ENCODE data around the gene PWP1. TPM values are rescaled to one million over a fixed set of nuclear protein-coding genes. Genes with fewer than 3 reads are reported as not detected.

Gene PWP1
- total RNA-seq, 1 experiment from 2014 or later, result 50.2 TPM

- H3K27ac ChIP-seq, result no peak overlapping the region
- no peak overlapping the region for H3K4me3 ChIP-seq
- no peaks in the 10 kb centered on the region for H3K9me3 ChIP-seq (replicated peaks)
- no peak for DNase-seq
- no peaks in the 10 kb centered on the region for H3K36me3 ChIP-seq
- H3K4me1 ChIP-seq, result peaks cover 17% of the 10 kb centered on the region
- H3K27me3 ChIP-seq, result peaks cover 2% of the 10 kb centered on the region; the same call in 1 of the 2 replicates
These were observed 28.0 kb upstream of the PWP1 start for GRCh38 chr12:107657621-107658020.

DNA sequence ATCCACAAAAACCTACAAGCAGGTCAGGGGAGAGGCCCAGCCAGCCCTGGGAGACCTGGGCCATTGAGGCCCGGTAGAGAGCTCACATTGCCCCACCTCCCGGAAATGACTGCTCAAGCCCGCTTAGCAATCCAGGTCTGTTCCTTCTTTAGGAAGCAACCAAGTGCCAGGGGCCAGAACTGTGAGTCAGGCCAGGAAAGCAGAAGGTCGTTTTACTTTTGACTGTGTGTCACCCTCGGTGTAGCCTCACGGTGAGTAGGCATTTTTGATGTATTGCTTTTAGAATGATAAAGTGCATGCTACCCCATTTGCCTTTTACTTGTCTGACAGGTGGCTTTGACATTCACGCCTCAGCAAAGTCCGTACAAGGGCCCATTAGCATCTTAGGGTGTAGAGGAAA lies 25.4 kb upstream of the PWP1 start:
- H3K4me1 ChIP-seq, result peaks cover 7% of the 10 kb centered on the region

DNA sequence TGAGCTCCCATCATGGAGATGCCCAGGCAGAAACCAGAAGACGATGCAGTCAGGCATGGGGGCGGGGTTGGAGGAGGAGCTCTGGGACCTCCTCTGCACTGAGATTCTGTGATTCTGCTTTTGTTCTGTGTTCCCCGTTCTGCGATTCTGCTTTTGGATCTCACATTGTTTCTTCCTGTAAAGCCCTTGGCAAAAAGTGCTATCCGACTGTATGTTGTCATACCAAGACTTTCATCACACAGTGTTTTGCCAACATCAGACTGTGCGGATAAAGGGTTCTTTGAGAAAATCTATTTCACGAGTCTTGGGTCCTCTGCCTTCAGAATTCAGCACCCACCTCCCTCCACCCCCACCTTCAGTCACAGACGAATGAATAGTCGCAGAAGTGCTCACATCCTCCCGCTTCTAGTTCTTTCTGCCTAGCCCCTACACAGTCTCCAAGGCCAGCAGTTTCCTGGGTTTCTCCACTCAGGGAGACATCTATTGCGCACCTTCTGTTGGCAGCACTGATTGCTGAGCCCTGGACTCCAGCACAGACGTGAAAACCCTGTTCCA lies 24.7 kb upstream of the PWP1 start:
- Histone ChIP-seq H3K4me1 (peaks cover 5% of the 10 kb centered on the region), H3K27me3 (peaks cover 5% of the 10 kb centered on the region; the same call in 1 of the 2 replicates), H3K27ac (no peak overlapping the region), H3K4me3 (no peak overlapping the region), H3K9me3 (replicated peaks) (no peaks in the 10 kb centered on the region), H3K36me3 (no peaks in the 10 kb centered on the region)
- DNase-seq, result no peak

More for the DNA sequence above, 25.4 kb upstream of the PWP1 start:
- Histone ChIP-seq H3K4me3 (no peak overlapping the region), H3K27ac (no peak overlapping the region), H3K9me3 (replicated peaks) (no peaks in the 10 kb centered on the region), H3K27me3 (peaks cover 5% of the 10 kb centered on the region; the same call in 1 of the 2 replicates), H3K36me3 (no peaks in the 10 kb centered on the region)
- DNase-seq, result no peak

DNA sequence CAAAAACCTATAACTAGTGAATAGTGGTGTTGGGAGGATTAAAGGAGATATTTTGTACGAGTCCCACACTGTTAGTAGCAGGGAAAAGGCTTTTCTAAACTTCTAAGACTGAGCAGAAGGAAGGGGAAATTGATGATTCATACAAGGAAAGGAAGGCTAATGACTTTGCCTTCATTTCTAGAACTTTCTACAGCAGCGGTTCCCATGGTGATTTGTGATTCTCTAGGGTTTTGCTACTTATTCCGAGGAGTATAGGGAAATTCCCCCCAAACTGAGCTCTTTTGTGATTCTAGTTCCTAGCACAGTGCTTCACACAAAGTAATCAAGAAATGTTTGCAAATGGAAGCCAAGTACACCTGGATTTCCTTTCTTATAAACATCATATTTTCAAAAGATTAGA lies 23.8 kb upstream of the PWP1 start:
- Histone ChIP-seq H3K27ac (no peak overlapping the region), H3K36me3 (no peaks in the 10 kb centered on the region), H3K9me3 (replicated peaks) (no peaks in the 10 kb centered on the region), H3K4me1 (no peaks in the 10 kb centered on the region), H3K27me3 (peaks cover 5% of the 10 kb centered on the region; the same call in 1 of the 2 replicates), H3K4me3 (no peak overlapping the region)
- no peak for DNase-seq

GRCh38 chr12:107662484-107662883 lies 23.1 kb upstream of the PWP1 start:
- Histone ChIP-seq H3K9me3 (replicated peaks) (no peaks in the 10 kb centered on the region), H3K27ac (no peak overlapping the region)
- DNase-seq, result no peak

GRCh38 chr12:107663277-107663676 lies 22.3 kb upstream of the PWP1 start:
- H3K27ac ChIP-seq, result no peak overlapping the region
- no peaks in the 10 kb centered on the region for H3K9me3 ChIP-seq (replicated peaks)
- H3K4me1 ChIP-seq, result no peaks in the 10 kb centered on the region
- H3K4me3 ChIP-seq, result no peak overlapping the region
- DNase-seq, result no peak
- peaks cover 5% of the 10 kb centered on the region; the same call in 1 of the 2 replicates for H3K27me3 ChIP-seq
- H3K36me3 ChIP-seq, result no peaks in the 10 kb centered on the region

More at GRCh38 chr12:107662484-107662883, 23.1 kb upstream of the PWP1 start:
- no peak overlapping the region for H3K4me3 ChIP-seq
- H3K4me1 ChIP-seq, result no peaks in the 10 kb centered on the region
- peaks cover 5% of the 10 kb centered on the region; the same call in 1 of the 2 replicates for H3K27me3 ChIP-seq
- no peaks in the 10 kb centered on the region for H3K36me3 ChIP-seq

GRCh38 chr12:107666009-107666408 lies 19.6 kb upstream of the PWP1 start:
- H3K27ac ChIP-seq, result no peak overlapping the region
- H3K27me3 ChIP-seq, result 0 out of 2 replicates have a peak, but pooled peaks cover 13% of the 10 kb centered on the region
- H3K9me3 ChIP-seq (replicated peaks), result no peaks in the 10 kb centered on the region
- DNase-seq, result no peak
- H3K4me3 ChIP-seq, result no peak overlapping the region
- no peaks in the 10 kb centered on the region for H3K4me1 ChIP-seq
- H3K36me3 ChIP-seq, result no peaks in the 10 kb centered on the region

- H3K4me1 ChIP-seq, result no peaks in the 10 kb centered on the region
- H3K27ac ChIP-seq, result no peak overlapping the region
- H3K27me3 ChIP-seq, result 0 out of 2 replicates have a peak, but pooled peaks cover 13% of the 10 kb centered on the region
- H3K9me3 ChIP-seq (replicated peaks), result no peaks in the 10 kb centered on the region
- DNase-seq, result no peak
- H3K4me3 ChIP-seq, result no peak overlapping the region
- H3K36me3 ChIP-seq, result no peaks in the 10 kb centered on the region
These were observed 18.1 kb upstream of the PWP1 start for GRCh38 chr12:107667464-107667863.

- H3K9me3 ChIP-seq (replicated peaks), result no peaks in the 10 kb centered on the region
- no peak overlapping the region for H3K4me3 ChIP-seq
- DNase-seq, result no peak
- no peak overlapping the region for H3K27ac ChIP-seq
- H3K4me1 ChIP-seq, result no peaks in the 10 kb centered on the region
- peaks cover 9% of the 10 kb centered on the region for H3K27me3 ChIP-seq
- no peaks in the 10 kb centered on the region for H3K36me3 ChIP-seq
These were observed 17.1 kb upstream of the PWP1 start for GRCh38 chr12:107668320-107669098.

DNA sequence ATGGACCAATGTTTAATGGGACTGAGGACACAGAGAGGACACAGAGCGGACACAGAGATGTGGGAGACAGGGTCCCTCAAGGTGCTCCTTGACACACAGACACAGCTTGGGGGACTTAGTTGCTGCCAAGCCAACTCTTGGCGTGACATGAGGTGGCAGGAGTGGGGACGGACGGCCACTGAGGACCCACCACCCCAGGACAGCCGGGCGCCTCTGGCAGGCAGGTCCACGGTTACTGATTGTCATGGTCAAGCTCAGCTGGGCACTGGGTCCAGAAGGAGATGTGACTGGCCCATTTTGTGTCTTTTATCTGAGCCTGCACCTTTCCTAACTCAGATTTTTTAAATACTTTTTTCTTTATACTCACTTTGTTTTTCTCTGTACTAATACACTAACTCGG lies 15.7 kb upstream of the PWP1 start:
- Histone ChIP-seq H3K9me3 (replicated peaks) (no peaks in the 10 kb centered on the region), H3K36me3 (no peaks in the 10 kb centered on the region), H3K4me1 (no peaks in the 10 kb centered on the region), H3K4me3 (no peak overlapping the region), H3K27ac (no peak overlapping the region), H3K27me3 (peaks cover 13% of the 10 kb centered on the region)
- no peak for DNase-seq

- Histone ChIP-seq H3K4me3 (no peak overlapping the region), H3K27me3 (peaks cover 19% of the 10 kb centered on the region), H3K4me1 (no peaks in the 10 kb centered on the region), H3K27ac (no peak overlapping the region), H3K9me3 (replicated peaks) (no peaks in the 10 kb centered on the region), H3K36me3 (no peaks in the 10 kb centered on the region)
- DNase-seq, result peak in 1 of 2 experiments; percentile 47
These were observed 14.5 kb upstream of the PWP1 start for GRCh38 chr12:107670999-107671643.

DNA sequence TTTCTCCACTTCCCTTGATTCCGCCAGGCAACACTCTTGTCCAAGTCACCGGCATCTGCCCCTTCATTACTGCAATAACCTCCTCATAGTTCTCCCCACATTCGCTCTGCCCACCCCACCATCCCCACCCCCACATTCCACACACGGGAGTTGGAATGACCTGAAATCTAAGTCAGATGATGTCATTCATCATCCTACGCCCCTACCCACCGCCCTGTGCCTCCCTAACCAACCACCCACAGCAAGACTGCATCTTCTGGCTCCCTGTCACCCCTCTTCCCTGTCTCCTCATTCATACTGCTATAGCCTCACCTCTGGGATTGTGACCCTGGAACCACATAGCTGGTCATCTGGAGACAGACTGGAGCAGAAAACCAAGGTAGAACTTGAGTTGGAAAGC lies 7.9 kb upstream of the PWP1 start:
- no peak for DNase-seq
- no peaks in the 10 kb centered on the region for H3K4me1 ChIP-seq
- H3K27ac ChIP-seq, result no peak overlapping the region
- H3K9me3 ChIP-seq (replicated peaks), result no peaks in the 10 kb centered on the region
- peaks cover 23% of the 10 kb centered on the region for H3K27me3 ChIP-seq
- no peaks in the 10 kb centered on the region for H3K36me3 ChIP-seq
- H3K4me3 ChIP-seq, result no peak overlapping the region

GRCh38 chr12:107679336-107679735 lies 6.3 kb upstream of the PWP1 start:
- no peak overlapping the region for H3K27ac ChIP-seq
- DNase-seq, result no peak
- H3K4me1 ChIP-seq, result peaks cover 1% of the 10 kb centered on the region; the same call in 1 of the 2 replicates
- no peak overlapping the region for H3K4me3 ChIP-seq
- H3K9me3 ChIP-seq (replicated peaks), result no peaks in the 10 kb centered on the region
- no peaks in the 10 kb centered on the region for H3K36me3 ChIP-seq
- peaks cover 18% of the 10 kb centered on the region; the same call in 1 of the 2 replicates for H3K27me3 ChIP-seq

GRCh38 chr12:107681455-107681835 lies 4.2 kb upstream of the PWP1 start:
- H3K27me3 ChIP-seq, result 0 out of 2 replicates have a peak, but pooled peaks cover 11% of the 10 kb centered on the region
- H3K4me3 ChIP-seq, result no peak overlapping the region
- peaks cover 11% of the 10 kb centered on the region for H3K4me1 ChIP-seq
- no peaks in the 10 kb centered on the region for H3K36me3 ChIP-seq
- no peak for DNase-seq
- no peaks in the 10 kb centered on the region for H3K9me3 ChIP-seq (replicated peaks)
- H3K27ac ChIP-seq, result no peak overlapping the region

Measured in SJCRH30 (cell line).